ENCODE measurements around the gene TBX15.

DNA sequence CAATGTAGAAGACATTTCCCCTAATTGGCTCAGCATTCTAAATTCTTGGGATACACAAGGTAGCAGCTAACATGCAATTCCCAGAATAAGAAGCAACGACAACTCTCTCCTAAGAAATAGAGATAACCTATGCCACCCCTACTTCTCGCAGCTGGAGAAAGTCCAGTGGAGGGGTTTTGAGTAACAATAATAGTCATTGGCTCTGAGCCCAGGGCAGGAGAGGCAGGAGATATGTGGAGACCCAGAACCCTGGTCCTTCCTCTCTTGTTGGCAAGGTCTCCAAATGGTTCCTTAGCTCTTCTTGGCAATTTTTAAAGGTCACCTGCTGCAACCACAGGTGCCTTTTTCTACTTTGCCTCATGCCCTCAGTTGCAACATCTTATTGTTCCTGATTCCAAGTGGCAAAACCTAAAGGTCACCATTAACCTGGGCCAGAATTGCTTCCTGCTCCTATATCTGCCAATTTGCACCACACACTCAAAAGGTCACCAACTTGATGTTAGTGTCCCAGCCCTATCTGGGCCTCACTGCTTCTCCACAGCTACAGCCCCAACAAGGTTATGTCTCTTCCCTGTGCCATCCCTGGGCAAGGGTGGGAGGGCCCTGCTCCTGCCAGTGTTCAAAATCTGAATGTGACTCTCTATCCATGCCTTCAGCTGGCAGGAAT, 36.7 kb downstream of the TBX15 start:
- TF ChIP-seq, protein P1, sequence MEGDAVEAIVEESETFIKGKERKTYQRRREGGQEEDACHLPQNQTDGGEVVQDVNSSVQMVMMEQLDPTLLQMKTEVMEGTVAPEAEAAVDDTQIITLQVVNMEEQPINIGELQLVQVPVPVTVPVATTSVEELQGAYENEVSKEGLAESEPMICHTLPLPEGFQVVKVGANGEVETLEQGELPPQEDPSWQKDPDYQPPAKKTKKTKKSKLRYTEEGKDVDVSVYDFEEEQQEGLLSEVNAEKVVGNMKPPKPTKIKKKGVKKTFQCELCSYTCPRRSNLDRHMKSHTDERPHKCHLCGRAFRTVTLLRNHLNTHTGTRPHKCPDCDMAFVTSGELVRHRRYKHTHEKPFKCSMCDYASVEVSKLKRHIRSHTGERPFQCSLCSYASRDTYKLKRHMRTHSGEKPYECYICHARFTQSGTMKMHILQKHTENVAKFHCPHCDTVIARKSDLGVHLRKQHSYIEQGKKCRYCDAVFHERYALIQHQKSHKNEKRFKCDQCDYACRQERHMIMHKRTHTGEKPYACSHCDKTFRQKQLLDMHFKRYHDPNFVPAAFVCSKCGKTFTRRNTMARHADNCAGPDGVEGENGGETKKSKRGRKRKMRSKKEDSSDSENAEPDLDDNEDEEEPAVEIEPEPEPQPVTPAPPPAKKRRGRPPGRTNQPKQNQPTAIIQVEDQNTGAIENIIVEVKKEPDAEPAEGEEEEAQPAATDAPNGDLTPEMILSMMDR (IDR thresholded peaks at IDR 0.05), result no peak
- TF ChIP-seq POLR2A (IDR thresholded peaks at IDR 0.05) (no peak), EP300 (IDR thresholded peaks at IDR 0.05; ENCODE audit: low read depth) (no peak), POLR2AphosphoS5 (IDR thresholded peaks at IDR 0.05) (no peak)
